ENCODE results near the gene PEA15.

PEA15 gene

GRCh38 chr1:160260406-160261382, 55.5 kb downstream of the PEA15 start:
- peak overlapping the region; percentile 67 for H3K4me3 ChIP-seq (replicated peaks; ENCODE audit: insufficient read depth, low read length)
- peak overlapping the region; percentile 89 for H3K27ac ChIP-seq (replicated peaks)
- no peaks in the 10 kb centered on the region for H3K27me3 ChIP-seq (ENCODE audit: insufficient read depth, poor library complexity, severe bottlenecking)
- TF ChIP-seq SPI1 (IDR thresholded peaks at IDR 0.05; ENCODE audit: borderline replicate concordance, low read depth) (no peak), CTCF (IDR thresholded peaks at IDR 0.05; ENCODE audit: insufficient read depth, low read length) (no peak)
- no peak for DNase-seq (ENCODE audit: low read depth in 1 of 2, low spot score in 1 of 2)

GRCh38 chr1:160261556-160261892, 56.3 kb downstream of the PEA15 start:
- Histone ChIP-seq H3K4me3 (replicated peaks; ENCODE audit: insufficient read depth, low read length) (peak overlapping the region; percentile 67), H3K27me3 (ENCODE audit: insufficient read depth, poor library complexity, severe bottlenecking) (no peaks in the 10 kb centered on the region), H3K27ac (replicated peaks) (peak overlapping the region; percentile 89)
- DNase-seq (ENCODE audit: low read depth in 1 of 2, low spot score in 1 of 2): peak; percentile 18 to 30
- TF ChIP-seq SPI1 (IDR thresholded peaks at IDR 0.05; ENCODE audit: borderline replicate concordance, low read depth) (no peak), GABPA (IDR thresholded peaks at IDR 0.05; ENCODE audit: low read depth) (no peak), REST (IDR thresholded peaks at IDR 0.05; ENCODE audit: insufficient replicate concordance, low read depth) (no peak), CTCF (IDR thresholded peaks at IDR 0.05; ENCODE audit: insufficient read depth, low read length) (no peak), POLR2AphosphoS5 (IDR thresholded peaks at IDR 0.05; ENCODE audit: low read depth) (no peak)

GRCh38 chr1:160261893-160262794, 57.0 kb downstream of the PEA15 start, which contains the start of gene DCAF8:
Gene DCAF8 (minus strand): TSS chr1:160262549. CDS start chr1:160244008, 18,541 bp downstream.
- no peaks in the 10 kb centered on the region for H3K27me3 ChIP-seq (ENCODE audit: insufficient read depth, poor library complexity, severe bottlenecking)
- TF ChIP-seq REST (IDR thresholded peaks at IDR 0.05; ENCODE audit: insufficient replicate concordance, low read depth): peak; percentile 70
- TF ChIP-seq GABPA (IDR thresholded peaks at IDR 0.05; ENCODE audit: low read depth): no peak
- no peak for TF ChIP-seq SPI1 (IDR thresholded peaks at IDR 0.05; ENCODE audit: borderline replicate concordance, low read depth)
- peak; percentile 98 for TF ChIP-seq POLR2AphosphoS5 (IDR thresholded peaks at IDR 0.05; ENCODE audit: low read depth)
- TF ChIP-seq CTCF (IDR thresholded peaks at IDR 0.05; ENCODE audit: insufficient read depth, low read length): no peak
- peak within 1 kb of the TSS; percentile 67 for H3K4me3 ChIP-seq (replicated peaks; ENCODE audit: insufficient read depth, low read length)
- H3K27ac ChIP-seq (replicated peaks): peak within 1 kb of the TSS; percentile 89
- peak; percentile 94 to 99 for DNase-seq (ENCODE audit: low read depth in 1 of 2, low spot score in 1 of 2)
